CD14-positive monocyte (primary cell): Measurements from ENCODE around the gene DIAPH1. TPM values are rescaled to one million over a fixed set of nuclear protein-coding genes. Genes with fewer than 3 reads are reported as not detected.

Experiments
- DNase-seq, 3 donors: peaks; one replicate each; pipeline ENCODE4 v3.0.0-alpha.2; 2011 to 2022
- H2AFZ ChIP-seq: 2 replicates; pipeline ENCODE4 v1.6.0; 2012; ENCODE audit warnings: mild to moderate bottlenecking, low read depth, low read length, inconsistent platforms; ENCODE audit not compliant: insufficient read depth, poor library complexity, severe bottlenecking
- H3K27ac ChIP-seq, 2 donors: 1 replicate in 1 of 2; 2 replicates in 1 of 2; pipeline ENCODE4 v1.5.1; 2012 to 2013; ENCODE audit warnings: low read length in 2 of 2, control low read depth in 1 of 2, inconsistent platforms in 1 of 2, low read depth in 1 of 2, mild to moderate bottlenecking in 1 of 2
- H3K27me3 ChIP-seq, 2 donors: one replicate each; pipeline versions ENCODE4 v1.6.0 to v1.6.1; 2011 to 2013; ENCODE audit warnings: low read length in 2 of 2; ENCODE audit not compliant: control insufficient read depth in 2 of 2, insufficient read depth in 2 of 2
- H3K36me3 ChIP-seq, 2 donors: replicated peaks in 1 of 2; 1 replicate in 1 of 2; 2 replicates in 1 of 2; pipeline versions ENCODE4 v1.5.1 to v1.6.1; 2012 to 2013; ENCODE audit warnings: low read length in 2 of 2, control low read depth in 1 of 2, inconsistent platforms in 1 of 2, mild to moderate bottlenecking in 1 of 2; ENCODE audit not compliant: insufficient read depth in 2 of 2, control insufficient read depth in 1 of 2
- H3K4me1 ChIP-seq, 2 donors: 1 replicate in 1 of 2; 2 replicates in 1 of 2; pipeline versions ENCODE4 v1.5.1 to v1.6.1; 2012 to 2013; ENCODE audit warnings: low read length in 2 of 2, control low read depth in 1 of 2, inconsistent platforms in 1 of 2, mild to moderate bottlenecking in 1 of 2, moderate library complexity in 1 of 2; ENCODE audit not compliant: insufficient read depth in 2 of 2, control insufficient read depth in 1 of 2
- H3K4me2 ChIP-seq: replicated peaks from 2 replicates; pipeline ENCODE3; 2012; ENCODE audit warnings: low read length, moderate library complexity, mild to moderate bottlenecking; ENCODE audit not compliant: poor library complexity, severe bottlenecking; ENCODE audit errors: extremely low read depth
- H3K4me3 ChIP-seq, 3 experiments: fragments of 200-600 bp in 1 of 3; sonication (generic) in 1 of 3; replicated peaks in 1 of 3; 1 replicate in 2 of 3; 2 replicates in 1 of 3; pipeline ENCODE4 v1.5.1; 2011 to 2013; ENCODE audit warnings: low read length in 3 of 3, mild to moderate bottlenecking in 3 of 3, control low read depth in 2 of 3, low read depth in 2 of 3, inconsistent platforms in 1 of 3, moderate library complexity in 1 of 3
- H3K79me2 ChIP-seq: 2 replicates; pipeline ENCODE4 v1.6.0; 2012; ENCODE audit warnings: mild to moderate bottlenecking, control low read depth, inconsistent platforms, low read length, moderate library complexity; ENCODE audit not compliant: insufficient read depth
- H3K9ac ChIP-seq: 2 replicates; pipeline ENCODE4 v1.6.0; 2017; ENCODE audit warnings: low read length, mild to moderate bottlenecking; ENCODE audit not compliant: insufficient read depth, poor library complexity, severe bottlenecking
- H3K9me3 ChIP-seq, 2 donors: replicated peaks in 1 of 2; 1 replicate in 1 of 2; 2 replicates in 1 of 2; pipeline versions ENCODE4 v1.5.1 to v1.6.1; 2012 to 2013; ENCODE audit warnings: low read length in 2 of 2, control low read depth in 1 of 2; ENCODE audit not compliant: control insufficient read depth in 1 of 2, insufficient read depth in 1 of 2
- H4K20me1 ChIP-seq: 2 replicates; pipeline ENCODE4 v1.6.0; 2012; ENCODE audit warnings: mild to moderate bottlenecking, low read length, control low read depth, moderate library complexity; ENCODE audit not compliant: insufficient read depth
- H3K27ac Mint-ChIP-seq, 7 donors: one replicate each; pipeline ENCODE4 v1.8.0; 2020; ENCODE audit warnings: mild to moderate bottlenecking in 7 of 7, mixed read lengths in 7 of 7, moderate library complexity in 6 of 7, inconsistent platforms in 2 of 7
- H3K27me3 Mint-ChIP-seq, 3 donors: one replicate each; pipeline ENCODE4 v1.8.0; 2021 to 2022; ENCODE audit warnings: low read depth in 3 of 3, mild to moderate bottlenecking in 3 of 3, mixed read lengths in 3 of 3, moderate library complexity in 3 of 3, inconsistent platforms in 1 of 3
- H3K36me3 Mint-ChIP-seq, 2 donors: one replicate each; pipeline ENCODE4 v1.8.0; 2020; ENCODE audit warnings: mixed read lengths in 2 of 2, inconsistent platforms in 1 of 2, mild to moderate bottlenecking in 1 of 2
- H3K4me1 Mint-ChIP-seq: one replicate; pipeline ENCODE4 v1.8.0; 2020; ENCODE audit warnings: mild to moderate bottlenecking, mixed read lengths
- H3K4me3 Mint-ChIP-seq, 2 donors: one replicate each; pipeline ENCODE4 v1.8.0; 2020; ENCODE audit warnings: mild to moderate bottlenecking in 2 of 2, mixed read lengths in 2 of 2, moderate library complexity in 1 of 2
- H3K9me3 Mint-ChIP-seq, 7 donors: one replicate each; pipeline ENCODE4 v1.8.0; 2020 to 2022; ENCODE audit warnings: mixed read lengths in 7 of 7, mild to moderate bottlenecking in 6 of 7, moderate library complexity in 6 of 7, inconsistent platforms in 2 of 7
- WGBS: methylation state at CpG from one replicate; pipeline ENCODE4 v1.1.5; 2013; ENCODE audit warnings: missing lambda C conversion rate; ENCODE audit not compliant: insufficient coverage; 5-methylcytosine and 5-hydroxymethylcytosine counted together
- intact Hi-C, 2 donors: fragments of 100-400 bp; cut with micrococcal nuclease; formaldehyde crosslinking; loops; one replicate each; pipeline versions ENCODE4 v1.15.0 to v1.15.1; 2023
- polyA plus RNA-seq, 3 donors: library from polyadenylated mRNA; depleted of rRNA in 1 of 3; unstranded in 2 of 3; stranded (reverse) in 1 of 3; fragments of 300-500 nt in 2 of 3; fragments of >200 nt in 1 of 3; fragmentation: Illumina TruSeq in 2 of 3; gene quantifications; 1 replicate in 2 of 3; 2 replicates in 1 of 3; pipeline ENCODE4 v1.2.3, GENCODE V29; 2012 to 2021
- TF ChIP-seq, protein P1 (sequence below): fragments of 200-600 bp; IDR thresholded peaks from one replicate; pipeline ENCODE4 v1.8.0; 2022; ENCODE audit warnings: antibody characterized with exemption, mild to moderate bottlenecking

DIAPH1 gene
- polyA plus RNA-seq, 3 donors: 60.2 to 140 (median 98.6) TPM

- H3K27me3 Mint-ChIP-seq: no peaks in the 10 kb centered on the region
- peak overlapping the region; percentile 37 to 90 (median 84) for H3K27ac Mint-ChIP-seq
- H3K4me1 Mint-ChIP-seq: peaks cover 11% of the 10 kb centered on the region
- Histone ChIP-seq H3K36me3 (peaks cover 77 to 96% of the 10 kb centered on the region in 2 donors), H3K4me3 (no peak overlapping the region), H3K27me3 (no peaks in the 10 kb centered on the region), H3K4me1 (peaks cover 0 to 10% of the 10 kb centered on the region in 2 donors), H4K20me1 (peaks cover 97% of the 10 kb centered on the region), H2AFZ (no peak overlapping the region), H3K9ac (no peak overlapping the region), H3K79me2 (peaks cover 39% of the 10 kb centered on the region), H3K27ac (peak overlapping the region in 1 of 2 donors; percentile 55), H3K4me2 (no peak overlapping the region), H3K9me3 (no peaks in the 10 kb centered on the region)
- no peaks in the 10 kb centered on the region for H3K9me3 Mint-ChIP-seq
- H3K4me3 Mint-ChIP-seq: no peak overlapping the region
- TF ChIP-seq, protein P1, sequence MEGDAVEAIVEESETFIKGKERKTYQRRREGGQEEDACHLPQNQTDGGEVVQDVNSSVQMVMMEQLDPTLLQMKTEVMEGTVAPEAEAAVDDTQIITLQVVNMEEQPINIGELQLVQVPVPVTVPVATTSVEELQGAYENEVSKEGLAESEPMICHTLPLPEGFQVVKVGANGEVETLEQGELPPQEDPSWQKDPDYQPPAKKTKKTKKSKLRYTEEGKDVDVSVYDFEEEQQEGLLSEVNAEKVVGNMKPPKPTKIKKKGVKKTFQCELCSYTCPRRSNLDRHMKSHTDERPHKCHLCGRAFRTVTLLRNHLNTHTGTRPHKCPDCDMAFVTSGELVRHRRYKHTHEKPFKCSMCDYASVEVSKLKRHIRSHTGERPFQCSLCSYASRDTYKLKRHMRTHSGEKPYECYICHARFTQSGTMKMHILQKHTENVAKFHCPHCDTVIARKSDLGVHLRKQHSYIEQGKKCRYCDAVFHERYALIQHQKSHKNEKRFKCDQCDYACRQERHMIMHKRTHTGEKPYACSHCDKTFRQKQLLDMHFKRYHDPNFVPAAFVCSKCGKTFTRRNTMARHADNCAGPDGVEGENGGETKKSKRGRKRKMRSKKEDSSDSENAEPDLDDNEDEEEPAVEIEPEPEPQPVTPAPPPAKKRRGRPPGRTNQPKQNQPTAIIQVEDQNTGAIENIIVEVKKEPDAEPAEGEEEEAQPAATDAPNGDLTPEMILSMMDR: peak; percentile 98
- WGBS: 50% methylated on average over 1 of the region's 5 CpGs
- DNase-seq: peak; percentile 91 to 94 (median 93)
- intact Hi-C loops: loop anchor here (2.0 to 5.0 kb wide), 4 partner anchors 37 to 243 kb away; partner anchors contain the start of genes PCDHGA10 (in 1 of the 2), PCDHGA11 (in 1 of the 2) and TAF7 (in 1 of the 2)
- H3K36me3 Mint-ChIP-seq: peaks cover 75 to 93% of the 10 kb centered on the region in 2 donors
Observed at GRCh38 chr5:141564216-141564692, 54.5 kb downstream of the DIAPH1 start.

DNA sequence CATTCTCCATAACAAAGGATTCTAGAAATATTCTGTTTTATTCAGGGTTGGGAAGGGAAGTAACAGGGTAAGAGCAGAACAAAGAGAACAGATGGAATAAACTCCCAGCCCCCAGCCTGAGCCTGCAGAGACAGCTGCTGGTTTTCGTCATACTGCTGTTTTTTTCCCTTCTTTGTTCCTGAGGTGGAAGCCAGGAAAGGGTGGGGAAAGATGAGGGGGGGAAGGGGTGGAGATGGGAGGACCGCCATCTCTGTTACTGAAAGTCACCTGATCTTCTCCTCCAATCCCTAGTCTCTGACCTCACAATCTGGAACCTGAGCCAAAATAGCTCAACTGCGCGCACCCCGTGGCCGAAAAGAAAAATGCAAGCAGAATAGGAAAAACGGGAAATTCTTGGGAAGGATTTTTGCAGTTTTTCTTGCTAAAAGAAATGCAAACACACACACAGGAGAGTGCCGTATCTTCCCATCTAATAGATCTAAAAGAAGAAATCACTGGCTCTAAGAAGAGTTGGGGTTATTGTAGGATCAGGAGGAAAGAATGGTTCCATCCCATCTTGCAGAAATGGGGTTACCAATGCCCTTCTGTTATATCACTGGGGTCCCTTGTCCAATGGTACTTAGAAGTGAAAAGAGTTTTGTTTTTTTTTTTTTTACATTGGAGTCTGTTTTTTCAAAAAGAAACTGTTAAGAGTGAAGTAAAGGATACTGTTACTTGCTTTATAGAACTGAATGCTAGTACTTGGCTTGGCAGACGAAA, 57.9 kb downstream of the DIAPH1 start:
- Histone ChIP-seq H3K27me3 (no peaks in the 10 kb centered on the region), H3K4me2 (no peak overlapping the region), H3K9ac (no peak overlapping the region), H3K4me1 (no peaks in the 10 kb centered on the region), H3K4me3 (no peak overlapping the region), H4K20me1 (peaks cover 87% of the 10 kb centered on the region), H3K9me3 (no peaks in the 10 kb centered on the region), H2AFZ (no peak overlapping the region), H3K36me3 (peaks cover 80 to 97% of the 10 kb centered on the region in 2 donors), H3K79me2 (peaks cover 20% of the 10 kb centered on the region), H3K27ac (no peak overlapping the region)
- intact Hi-C loops: loop anchor here (5.0 kb wide), 3 partner anchors 34 to 149 kb away; partner anchors contain the start of genes PCDHGA10 (in 1 of the 2) and PCDHGA11 (in 1 of the 2)
- H3K4me3 Mint-ChIP-seq: no peak overlapping the region
- DNase-seq: peak in 2 of 3 donors; percentile 17 to 51
- H3K36me3 Mint-ChIP-seq: peaks cover 81 to 96% of the 10 kb centered on the region in 2 donors
- H3K4me1 Mint-ChIP-seq: peaks cover 3% of the 10 kb centered on the region
- no CpG with 5 or more reads among the region's 9 CpGs for WGBS
- no peaks in the 10 kb centered on the region for H3K9me3 Mint-ChIP-seq
- peak overlapping the region in 5 of 7 donors; percentile 20 to 54 (median 30) for H3K27ac Mint-ChIP-seq
- TF ChIP-seq, protein P1: peak; percentile 70
- H3K27me3 Mint-ChIP-seq: no peaks in the 10 kb centered on the region
